Activated CD4-positive, alpha-beta T cell treated with anti-CD3 and anti-CD28 coated beads, Interleukin-2, amount 10 ng/mL, durations not matched to agents 7 days and 5 days (primary cell): ENCODE data around the gene TP53I13. TPM values are rescaled to one million over a fixed set of nuclear protein-coding genes. Genes with fewer than 3 reads are reported as not detected.

ENCODE experiments used
- CTCF ChIA-PET: fragments of 350-600 bp; sonication (Branson Sonifier 250); formaldehyde crosslinking; loops from one replicate; lab custom pipeline; 2021; ENCODE audit warnings: antibody characterized with exemption; lab: Charles Lee
- POLR2A ChIA-PET: fragments of 350-600 bp; sonication (Branson Sonifier 250); formaldehyde crosslinking; loops from one replicate; lab custom pipeline; 2021; ENCODE audit warnings: antibody characterized with exemption; lab: Charles Lee
- DNase-seq: peaks from one replicate; pipeline ENCODE4 v3.0.0-alpha.2; 2020
- H3K27ac Mint-ChIP-seq: one replicate; pipeline ENCODE4 v1.8.0; 2021; ENCODE audit warnings: mild to moderate bottlenecking, moderate library complexity, mixed read lengths
- H3K27me3 Mint-ChIP-seq: one replicate; pipeline ENCODE4 v1.8.0; 2021; ENCODE audit warnings: mixed read lengths
- H3K36me3 Mint-ChIP-seq: one replicate; pipeline ENCODE4 v1.8.0; 2021; ENCODE audit warnings: low read depth, mixed read lengths
- H3K4me1 Mint-ChIP-seq: one replicate; pipeline ENCODE4 v1.8.0; 2021; ENCODE audit warnings: mixed read lengths
- H3K4me3 Mint-ChIP-seq: one replicate; pipeline ENCODE4 v1.8.0; 2021; ENCODE audit warnings: mild to moderate bottlenecking, moderate library complexity, mixed read lengths
- H3K9me3 Mint-ChIP-seq: one replicate; pipeline ENCODE4 v1.8.0; 2021; ENCODE audit warnings: mixed read lengths
- total RNA-seq, 2 experiments: library from RNA; stranded (reverse); gene quantifications; one replicate each; pipeline ENCODE4 v1.2.3, GENCODE V29; 2021

Gene TP53I13
- total RNA-seq, 2 experiments from 2014 or later: 71.4 to 75.0 TPM

DNA sequence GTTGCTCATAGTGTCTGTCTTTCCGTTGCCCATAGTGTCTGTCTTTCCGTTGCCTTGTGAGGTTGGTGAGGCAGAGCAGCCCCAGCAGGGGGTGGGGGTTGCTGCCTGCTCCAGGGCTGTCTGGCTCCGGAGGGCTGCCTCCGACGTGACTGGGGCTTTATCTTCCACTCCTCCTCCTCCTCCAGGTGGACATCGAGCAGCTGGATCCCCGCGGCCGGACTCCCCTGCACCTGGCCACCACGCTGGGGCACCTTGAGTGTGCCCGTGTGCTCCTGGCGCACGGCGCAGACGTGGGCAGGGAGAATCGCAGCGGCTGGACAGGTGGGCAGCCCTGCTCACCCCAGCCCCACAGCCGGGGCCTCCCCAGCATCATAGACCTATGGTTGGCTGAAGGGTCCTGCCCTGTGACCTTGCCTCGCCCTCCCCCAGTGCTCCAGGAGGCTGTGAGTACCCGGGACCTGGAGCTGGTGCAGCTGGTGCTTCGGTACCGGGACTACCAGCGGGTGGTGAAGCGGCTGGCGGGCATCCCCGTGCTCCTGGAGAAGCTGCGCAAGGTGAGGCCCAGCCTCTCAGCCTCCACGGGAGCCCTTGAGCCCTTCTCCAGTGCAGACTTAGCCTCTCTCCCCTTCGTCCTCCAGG lies 39.2 kb downstream of the TP53I13 start:
- ChIA-PET CTCF (interaction anchor here (0.7 to 4.8 kb wide), 6 partner anchors 10 to 35 kb away, joined by 3 to 29 read pairs (median 8); partner anchors contain the start of gene ANKRD13B), POLR2A (no interaction called here)
- no peaks in the 10 kb centered on the region for H3K4me1 Mint-ChIP-seq
- no peak overlapping the region for H3K27ac Mint-ChIP-seq
- no peaks in the 10 kb centered on the region for H3K36me3 Mint-ChIP-seq
- no peaks in the 10 kb centered on the region for H3K27me3 Mint-ChIP-seq
- no peak for DNase-seq
- H3K9me3 Mint-ChIP-seq: no peaks in the 10 kb centered on the region
- no peak overlapping the region for H3K4me3 Mint-ChIP-seq

- CTCF ChIA-PET: interaction anchor here (1.2 to 4.8 kb wide), 4 partner anchors 8 to 17 kb away, joined by 5 to 29 read pairs (median 8); partner anchors contain the start of gene ANKRD13B
- H3K27me3 Mint-ChIP-seq: no peaks in the 10 kb centered on the region
- POLR2A ChIA-PET: no interaction called here
- peaks cover 5% of the 10 kb centered on the region for H3K4me1 Mint-ChIP-seq
- DNase-seq: no peak
- no peaks in the 10 kb centered on the region for H3K9me3 Mint-ChIP-seq
- no peaks in the 10 kb centered on the region for H3K36me3 Mint-ChIP-seq
- no peak overlapping the region for H3K4me3 Mint-ChIP-seq
- no peak overlapping the region for H3K27ac Mint-ChIP-seq
Measured at GRCh38 chr17:29608986-29609385, 40.5 kb downstream of the TP53I13 start.

GRCh38 chr17:29610395-29610794 lies 41.9 kb downstream of the TP53I13 start:
- Mint-ChIP-seq H3K9me3 (no peaks in the 10 kb centered on the region), H3K27ac (no peak overlapping the region), H3K27me3 (no peaks in the 10 kb centered on the region), H3K4me3 (no peak overlapping the region), H3K4me1 (peaks cover 19% of the 10 kb centered on the region), H3K36me3 (no peaks in the 10 kb centered on the region)
- POLR2A ChIA-PET: no interaction called here
- CTCF ChIA-PET: interaction anchor here (2.1 to 4.8 kb wide), 3 partner anchors 9 to 19 kb away, joined by 7 to 29 read pairs (median 7); partner anchors contain the start of gene ANKRD13B
- no peak for DNase-seq

DNA sequence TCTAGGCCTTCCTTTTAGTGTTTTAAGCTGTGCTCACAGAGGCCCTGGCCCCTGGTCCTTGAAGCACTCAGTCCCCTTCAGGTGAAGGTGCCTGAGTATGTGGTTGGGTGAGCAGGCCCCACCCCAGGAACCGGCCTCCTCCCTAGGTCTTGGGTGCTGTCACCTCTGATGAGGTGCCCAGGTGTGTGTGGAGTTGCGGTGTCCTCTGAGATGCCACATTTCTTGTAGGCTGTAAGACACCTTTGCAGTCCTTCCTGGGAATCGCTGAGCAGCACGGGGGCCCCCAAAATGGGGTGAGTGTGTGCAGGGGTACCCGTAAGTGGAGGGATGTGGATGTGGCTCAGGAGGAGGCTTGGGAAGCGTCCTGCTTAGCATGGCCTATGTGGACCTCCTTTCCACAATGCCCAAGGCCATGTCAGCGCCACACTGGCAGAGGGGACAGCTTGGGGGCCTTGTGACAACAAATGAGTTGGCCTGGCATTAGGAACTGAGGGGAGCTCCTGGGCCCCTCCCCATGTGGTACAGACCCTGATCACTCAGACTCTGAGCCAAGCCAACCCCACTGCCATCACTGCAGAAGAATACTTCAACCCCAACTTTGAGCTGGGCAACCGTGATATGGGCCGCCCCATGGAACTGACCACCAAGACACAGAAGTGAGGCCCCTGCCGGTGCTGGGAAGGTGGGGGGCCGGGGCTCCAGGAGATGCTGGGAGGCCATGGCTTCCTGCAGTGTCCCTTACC lies 43.0 kb downstream of the TP53I13 start:
- no peaks in the 10 kb centered on the region for H3K9me3 Mint-ChIP-seq
- H3K27me3 Mint-ChIP-seq: peaks cover 6% of the 10 kb centered on the region
- DNase-seq: no peak
- no peak overlapping the region for H3K4me3 Mint-ChIP-seq
- ChIA-PET POLR2A (no interaction called here), CTCF (interaction anchor here (0.5 to 4.8 kb wide), 4 partner anchors 10 to 157 kb away, joined by 3 to 29 read pairs (median 7); partner anchors contain the start of gene ANKRD13B)
- H3K4me1 Mint-ChIP-seq: peaks cover 30% of the 10 kb centered on the region
- H3K27ac Mint-ChIP-seq: no peak overlapping the region
- no peaks in the 10 kb centered on the region for H3K36me3 Mint-ChIP-seq

DNA sequence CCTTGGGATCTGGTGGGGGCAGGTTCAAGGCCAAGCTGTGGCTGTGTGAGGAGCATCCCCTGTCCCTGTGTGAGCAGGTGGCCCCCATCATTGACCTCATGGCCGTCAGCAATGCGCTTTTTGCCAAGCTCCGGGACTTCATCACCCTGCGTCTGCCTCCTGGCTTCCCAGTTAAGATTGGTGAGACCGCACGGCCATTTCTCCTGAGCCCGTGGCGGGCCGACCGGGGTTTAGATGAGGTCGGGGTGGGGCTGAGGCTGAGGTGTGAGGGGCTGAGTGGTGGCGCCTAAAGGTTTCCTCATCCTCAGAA lies 43.5 kb downstream of the TP53I13 start:
- CTCF ChIA-PET: interaction anchor here (0.5 to 4.8 kb wide), 4 partner anchors 10 to 158 kb away, joined by 3 to 29 read pairs (median 7); partner anchors contain the start of gene ANKRD13B
- no peaks in the 10 kb centered on the region for H3K9me3 Mint-ChIP-seq
- no peaks in the 10 kb centered on the region for H3K36me3 Mint-ChIP-seq
- POLR2A ChIA-PET: no interaction called here
- H3K4me1 Mint-ChIP-seq: peaks cover 35% of the 10 kb centered on the region
- H3K27me3 Mint-ChIP-seq: peaks cover 8% of the 10 kb centered on the region
- no peak for DNase-seq
- no peak overlapping the region for H3K27ac Mint-ChIP-seq
- H3K4me3 Mint-ChIP-seq: no peak overlapping the region

GRCh38 chr17:29612404-29613280 lies 44.1 kb downstream of the TP53I13 start:
- POLR2A ChIA-PET: no interaction called here
- CTCF ChIA-PET: interaction anchor here (0.5 to 7.8 kb wide), 26 partner anchors 8 to 317 kb away, joined by 3 to 116 read pairs (median 4); partner anchors contain the start of genes ANKRD13B and TP53I13
- no peaks in the 10 kb centered on the region for H3K9me3 Mint-ChIP-seq
- no peak for DNase-seq
- H3K27me3 Mint-ChIP-seq: peaks cover 8% of the 10 kb centered on the region
- no peak overlapping the region for H3K4me3 Mint-ChIP-seq
- H3K27ac Mint-ChIP-seq: no peak overlapping the region
- peaks cover 41% of the 10 kb centered on the region for H3K4me1 Mint-ChIP-seq
- H3K36me3 Mint-ChIP-seq: no peaks in the 10 kb centered on the region

- peaks cover 8% of the 10 kb centered on the region for H3K27me3 Mint-ChIP-seq
- peaks cover 44% of the 10 kb centered on the region for H3K4me1 Mint-ChIP-seq
- DNase-seq: peak; percentile 93
- peak overlapping the region; percentile 45 for H3K4me3 Mint-ChIP-seq
- POLR2A ChIA-PET: no interaction called here
- H3K9me3 Mint-ChIP-seq: no peaks in the 10 kb centered on the region
- no peaks in the 10 kb centered on the region for H3K36me3 Mint-ChIP-seq
- CTCF ChIA-PET: interaction anchor here (0.6 to 7.8 kb wide), 22 partner anchors 9 to 316 kb away, joined by 3 to 116 read pairs (median 4); partner anchors contain the start of genes ANKRD13B and TP53I13
- H3K27ac Mint-ChIP-seq: peak overlapping the region; percentile 84
Measured at GRCh38 chr17:29613352-29613837, 44.9 kb downstream of the TP53I13 start.

GRCh38 chr17:29613856-29614255 lies 45.4 kb downstream of the TP53I13 start:
- Mint-ChIP-seq H3K36me3 (no peaks in the 10 kb centered on the region), H3K4me3 (peak overlapping the region; percentile 45), H3K9me3 (no peaks in the 10 kb centered on the region), H3K4me1 (peaks cover 45% of the 10 kb centered on the region), H3K27ac (peak overlapping the region; percentile 84), H3K27me3 (peaks cover 8% of the 10 kb centered on the region)
- ChIA-PET POLR2A (no interaction called here), CTCF (interaction anchor here (0.6 to 7.8 kb wide), 17 partner anchors 9 to 316 kb away, joined by 3 to 116 read pairs (median 4); partner anchors contain the start of genes ANKRD13B and CORO6)
- DNase-seq: no peak

DNA sequence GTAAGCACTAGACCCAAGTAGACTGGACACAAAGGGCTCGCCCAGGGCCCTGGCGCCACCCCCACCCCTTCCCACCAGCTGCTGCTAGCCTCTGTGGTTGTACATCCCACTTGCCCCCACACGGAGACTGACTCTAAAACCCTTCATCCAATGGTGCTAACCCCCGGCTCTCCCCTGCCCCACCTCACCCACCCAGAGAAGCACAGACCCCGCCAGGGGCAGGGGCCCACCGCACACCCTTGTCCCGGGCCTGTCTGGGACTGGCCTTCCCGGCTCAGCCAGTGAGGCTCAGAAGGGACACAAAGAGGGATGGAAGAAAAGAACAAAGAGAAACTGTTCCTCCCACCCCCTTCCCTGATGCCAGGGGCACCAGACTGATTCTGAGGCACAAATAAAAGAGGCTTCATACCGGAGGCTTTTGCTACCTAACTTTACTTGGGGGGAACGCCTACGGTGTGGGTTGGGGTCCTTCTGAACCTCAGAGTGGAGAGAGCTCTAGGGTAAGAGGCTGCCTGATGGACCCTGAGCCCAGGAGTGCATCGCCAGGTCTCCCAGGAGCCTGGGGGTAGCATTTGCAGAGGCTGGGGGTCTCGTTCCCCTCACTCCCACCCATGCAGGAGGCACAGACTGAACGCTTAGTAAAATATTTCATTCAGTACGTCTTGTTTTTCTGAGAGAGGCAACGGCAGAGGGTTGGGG lies 46.0 kb downstream of the TP53I13 start:
- Mint-ChIP-seq H3K4me3 (peak overlapping the region; percentile 82), H3K27me3 (peaks cover 8% of the 10 kb centered on the region), H3K9me3 (no peaks in the 10 kb centered on the region), H3K4me1 (peaks cover 45% of the 10 kb centered on the region), H3K36me3 (no peaks in the 10 kb centered on the region), H3K27ac (peak overlapping the region; percentile 99)
- DNase-seq: no peak
- ChIA-PET CTCF (interaction anchor here (0.6 to 7.8 kb wide), 13 partner anchors 8 to 244 kb away, joined by 3 to 116 read pairs (median 9); partner anchors contain the start of genes ANKRD13B and CORO6), POLR2A (no interaction called here)

- CTCF ChIA-PET: interaction anchor here (0.6 to 7.8 kb wide), 15 partner anchors 9 to 466 kb away, joined by 3 to 116 read pairs (median 4); partner anchors contain the start of gene ANKRD13B
- H3K27ac Mint-ChIP-seq: peak overlapping the region; percentile 99
- no peaks in the 10 kb centered on the region for H3K9me3 Mint-ChIP-seq
Measured at GRCh38 chr17:29615048-29615385, 46.5 kb downstream of the TP53I13 start.

DNA sequence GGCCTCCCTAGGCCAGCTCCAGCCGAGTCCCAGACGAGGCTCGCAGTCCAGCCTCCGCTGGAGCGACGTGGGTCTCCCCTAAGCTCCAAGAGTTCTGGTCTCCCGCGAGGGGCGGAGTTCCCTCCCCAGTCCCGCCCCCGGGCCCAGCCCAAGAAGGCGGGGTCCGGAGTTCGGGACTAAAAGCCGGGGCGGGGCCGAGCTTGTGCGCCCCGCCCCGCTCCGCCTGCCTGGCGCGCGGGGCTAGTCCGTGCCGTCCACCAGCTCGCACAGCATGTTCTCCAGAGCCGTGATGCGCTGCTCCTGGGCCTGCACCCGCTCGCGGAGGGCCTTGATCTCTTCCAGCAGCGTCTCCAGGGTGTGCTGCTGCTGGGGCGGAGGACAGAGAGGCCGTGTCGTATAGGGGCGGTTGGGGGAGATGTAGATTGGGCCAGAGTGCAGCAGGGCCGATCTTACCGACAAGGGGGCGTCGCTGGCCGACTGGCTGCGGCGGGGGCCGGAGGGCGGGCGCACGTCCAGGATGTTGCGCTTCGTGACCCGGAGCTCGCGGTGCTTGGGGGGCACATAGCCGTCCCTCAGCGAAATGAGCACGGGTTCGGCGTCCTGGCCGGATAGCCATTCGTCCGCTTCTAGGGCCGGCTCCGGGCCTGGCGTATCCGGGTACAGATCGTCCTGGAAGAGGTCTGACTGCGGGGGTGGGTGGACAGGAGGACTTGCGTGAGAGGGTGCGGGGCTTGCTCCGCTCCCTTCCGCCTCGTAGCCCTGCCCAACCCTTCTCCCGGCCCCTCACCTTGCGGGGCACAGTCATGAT lies 47.2 kb downstream of the TP53I13 start:
- Mint-ChIP-seq H3K4me1 (peaks cover 45% of the 10 kb centered on the region), H3K36me3 (no peaks in the 10 kb centered on the region), H3K4me3 (peak overlapping the region; percentile 82), H3K9me3 (no peaks in the 10 kb centered on the region), H3K27ac (peak overlapping the region; percentile 99), H3K27me3 (peaks cover 8% of the 10 kb centered on the region)
- DNase-seq: peak; percentile 87
- ChIA-PET CTCF (interaction anchor here (0.5 to 7.8 kb wide), 21 partner anchors 9 to 850 kb away, joined by 3 to 116 read pairs (median 4); partner anchors contain the start of gene ANKRD13B), POLR2A (interaction anchor here (1.0 kb wide), 1 partner anchor 42 kb away, joined by 3 read pairs; no protein-coding TSS in a partner anchor)

More at GRCh38 chr17:29615048-29615385, 46.5 kb downstream of the TP53I13 start:
- H3K36me3 Mint-ChIP-seq: no peaks in the 10 kb centered on the region
- H3K27me3 Mint-ChIP-seq: peaks cover 8% of the 10 kb centered on the region
- POLR2A ChIA-PET: interaction anchor here (1.0 kb wide), 1 partner anchor 41 kb away, joined by 3 read pairs; no protein-coding TSS in a partner anchor
- H3K4me3 Mint-ChIP-seq: peak overlapping the region; percentile 82
- DNase-seq: peak; percentile 90
- H3K4me1 Mint-ChIP-seq: peaks cover 45% of the 10 kb centered on the region
